H1 (cell line): Measurements from ENCODE around the gene MBLAC1.

Experiments used
- CEBPB ChIP-seq: IDR thresholded peaks from 2 replicates; pipeline ENCODE4 v1.6.1; 2012; ENCODE audit warnings: low read depth, low read length
- CTCF ChIP-seq, 3 experiments: IDR thresholded peaks; 1 replicate in 2 of 3; 2 replicates in 1 of 3; pipeline versions ENCODE4 v1.5.1 to v1.6.1; 2011; ENCODE audit warnings: low read length in 3 of 3, mild to moderate bottlenecking in 3 of 3, inconsistent platforms in 2 of 3, low read depth in 1 of 3, moderate library complexity in 1 of 3; ENCODE audit not compliant: insufficient read depth in 1 of 3; ENCODE audit errors: control extremely low read depth in 1 of 3
- HDAC2 ChIP-seq, 2 experiments: fragments of 300-600 bp in 1 of 2; sonication (generic) in 1 of 2; IDR thresholded peaks; 2 replicates each; pipeline ENCODE4 v1.6.1; 2011 to 2012; ENCODE audit warnings: low read depth in 2 of 2, low read length in 2 of 2, mild to moderate bottlenecking in 2 of 2, moderate library complexity in 2 of 2, borderline replicate concordance in 1 of 2, inconsistent platforms in 1 of 2
- JUND ChIP-seq: IDR thresholded peaks from 2 replicates; pipeline ENCODE4 v1.6.1; 2011; ENCODE audit warnings: mild to moderate bottlenecking, improper control_type of control experiment, low read length
- POLR2A ChIP-seq, 2 experiments: IDR thresholded peaks; 1 replicate in 1 of 2; 2 replicates in 1 of 2; pipeline ENCODE4 v1.6.1; 2011; ENCODE audit warnings: low read depth in 2 of 2, low read length in 2 of 2, mild to moderate bottlenecking in 2 of 2; ENCODE audit errors: control extremely low read depth in 1 of 2
- SIN3A ChIP-seq, 2 experiments: IDR thresholded peaks in 1 of 2; conservative IDR thresholded peaks in 1 of 2; 2 replicates each; pipeline ENCODE4 v1.6.1; 2011 to 2012; ENCODE audit warnings: low read length in 2 of 2, improper control_type of control experiment in 1 of 2, low read depth in 1 of 2, mild to moderate bottlenecking in 1 of 2
- SIX5 ChIP-seq: IDR thresholded peaks from 2 replicates; pipeline ENCODE4 v1.6.1; 2011; ENCODE audit warnings: mild to moderate bottlenecking, low read depth, low read length
- YY1 ChIP-seq: IDR thresholded peaks from 2 replicates; pipeline ENCODE4 v1.6.1; 2011; ENCODE audit warnings: low read depth, mild to moderate bottlenecking, low read length
- ZNF274 ChIP-seq: IDR thresholded peaks from 2 replicates; pipeline ENCODE4 v1.7.0; 2012; ENCODE audit warnings: low read length, borderline replicate concordance; ENCODE audit errors: extremely low read depth

DNA sequence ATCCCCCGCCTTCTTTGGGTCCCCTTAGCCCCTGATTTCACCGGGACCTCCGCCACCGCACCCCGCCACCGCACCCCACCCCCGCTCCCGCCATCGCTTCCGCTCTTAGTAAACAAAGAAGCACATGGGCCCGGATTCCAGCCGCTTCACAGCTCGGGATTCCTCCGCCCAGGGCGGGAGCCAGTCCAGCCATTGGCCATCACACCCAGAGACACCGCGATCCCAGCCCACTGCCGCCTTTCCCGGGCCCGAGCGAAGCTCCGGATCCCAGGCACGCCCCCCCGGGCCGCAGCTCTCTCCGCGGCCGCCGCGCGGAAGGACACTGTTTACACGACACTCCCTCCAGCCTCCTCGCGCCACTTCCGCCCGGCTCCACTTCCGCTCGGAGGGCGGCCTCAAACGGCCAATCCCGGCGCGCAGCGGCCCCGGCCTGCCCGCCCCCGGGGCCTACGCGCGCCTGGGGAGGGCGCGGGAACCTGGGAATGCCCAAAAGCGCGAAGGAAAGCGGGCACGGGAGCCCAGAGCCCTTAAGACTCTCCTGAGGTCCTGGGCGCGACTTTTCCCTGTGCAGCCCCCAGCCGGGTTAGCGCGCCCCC is 26.2 kb upstream of the MBLAC1 start:
- TF ChIP-seq JUND = no peak
- TF ChIP-seq POLR2A (IDR thresholded peaks at IDR 0.05; ENCODE audit: control extremely low read depth in 1 of 2, low read depth in 2 of 2, low read length in 2 of 2) = peak in 1 of 2 experiments; percentile 61; a peak in 2 of 3 replicates
- 0 out of 4 replicates have a peak, but pooled peaks of 1 of the 2 experiments have one; percentile 47 for TF ChIP-seq HDAC2 (IDR thresholded peaks at IDR 0.05; ENCODE audit: borderline replicate concordance in 1 of 2, low read depth in 2 of 2, low read length in 2 of 2)
- no peak for TF ChIP-seq CTCF (IDR thresholded peaks at IDR 0.05; ENCODE audit: control extremely low read depth in 1 of 3, insufficient read depth in 1 of 3, low read depth in 1 of 3, low read length in 3 of 3)
- TF ChIP-seq ZNF274 = no peak
- no peak for TF ChIP-seq CEBPB
- no peak for TF ChIP-seq YY1
- no peak for TF ChIP-seq SIX5
- TF ChIP-seq SIN3A (conservative IDR thresholded peaks at IDR 0.05 in 1 of 2, IDR thresholded peaks at IDR 0.05 in 1 of 2; ENCODE audit: low read depth in 1 of 2, low read length in 2 of 2) = peak; percentile 81 to 94; a peak in 2 of 4 replicates
